NCI-H2227 treated with DMSO at 0.1 percent for 48 hours (cell line): ENCODE measurements around the gene MIOX.
A peak's percentile ranks its signal among the peaks of the same experiment; 100 is the strongest.

Source experiments
- DNase-seq: peaks from one replicate; lab custom pipeline; 2025; lab: John Stamatoyannopoulos, UW

Gene MIOX

DNA sequence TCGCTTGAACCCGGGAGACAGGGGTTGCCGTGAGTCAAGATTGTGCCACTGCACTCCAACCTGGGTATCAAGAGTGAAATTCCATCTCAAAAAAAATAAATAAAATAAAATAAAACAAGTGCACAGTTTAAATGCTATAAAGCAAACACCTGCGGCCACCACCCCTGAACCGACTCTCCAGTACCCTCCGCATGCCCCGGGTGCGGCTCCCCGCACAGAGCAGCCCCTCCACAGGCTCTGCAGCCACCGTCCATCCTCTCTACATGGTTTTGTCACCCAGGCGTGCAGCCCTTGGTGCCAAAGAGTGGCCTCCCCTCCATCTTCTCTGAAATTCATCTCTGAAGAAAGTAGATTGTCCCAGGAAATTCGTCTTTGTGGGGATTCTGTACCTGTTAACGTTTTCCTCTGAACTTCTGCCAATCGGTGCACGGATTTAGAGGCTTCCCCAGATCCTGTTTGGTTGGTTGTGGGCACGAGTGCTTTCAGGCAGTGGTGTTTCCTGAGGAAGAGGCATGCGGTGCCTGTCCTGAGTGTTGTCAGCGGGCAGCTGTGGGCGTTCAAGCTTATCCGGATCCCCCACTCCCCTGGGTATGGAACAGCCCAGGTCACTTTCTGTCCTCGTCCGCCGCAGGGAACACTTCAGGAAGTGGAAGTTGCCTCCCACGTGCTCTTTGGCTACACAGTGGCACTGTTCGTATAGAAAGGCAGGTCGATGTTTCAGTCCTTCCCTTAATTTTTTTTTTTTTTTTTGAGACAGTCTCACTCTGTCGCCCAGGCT lies 4.1 kb downstream of the MIOX start:
- DNase-seq, result no peak

DNA sequence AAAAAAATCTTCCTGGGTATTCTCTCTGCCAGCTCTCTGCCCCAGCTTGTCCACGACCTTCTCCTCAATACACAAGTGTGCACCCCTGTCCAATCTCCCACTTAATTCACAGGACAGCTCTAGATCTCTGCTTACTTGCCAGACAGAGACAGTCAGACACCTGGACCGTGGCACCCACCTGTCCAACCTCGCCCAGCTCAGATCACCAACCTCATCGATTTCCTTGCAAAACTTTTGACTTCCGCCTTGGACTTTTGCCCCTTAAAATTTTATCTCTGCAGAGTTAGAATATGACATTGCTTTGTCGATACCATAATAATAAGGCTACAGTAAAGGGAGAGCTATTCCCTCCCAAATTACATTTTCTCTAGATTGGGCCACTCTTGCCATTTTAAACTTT lies 10.4 kb downstream of the MIOX start:
- no peak for DNase-seq

DNA sequence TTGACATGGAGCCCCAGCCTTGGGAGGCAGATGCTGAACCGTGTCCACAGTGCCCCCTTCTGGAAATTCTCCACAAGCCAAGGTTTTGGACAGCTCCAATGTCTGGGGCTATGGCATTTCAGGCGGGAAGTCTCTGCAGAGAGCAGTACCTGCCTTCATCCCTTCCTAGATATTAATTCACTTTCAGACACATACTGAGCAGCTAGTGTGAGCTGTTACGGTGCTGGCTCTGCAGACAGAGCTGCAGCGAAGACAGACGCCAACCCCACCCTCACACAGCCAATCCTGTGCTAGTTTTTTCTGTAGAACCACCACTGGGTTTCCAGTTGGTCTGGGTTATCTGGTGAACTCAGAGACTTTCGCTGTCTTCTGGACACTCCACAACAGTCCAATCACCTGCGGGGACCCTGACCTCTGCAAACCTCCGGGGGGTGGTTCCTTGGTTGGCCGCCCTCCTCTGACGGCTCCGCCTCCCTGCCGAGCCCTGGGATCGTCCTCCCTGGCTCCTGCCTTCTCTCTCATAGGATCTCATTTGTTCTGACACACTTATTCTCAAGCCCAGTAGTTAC lies 11.7 kb downstream of the MIOX start:
- peak; percentile 68 for DNase-seq

DNA sequence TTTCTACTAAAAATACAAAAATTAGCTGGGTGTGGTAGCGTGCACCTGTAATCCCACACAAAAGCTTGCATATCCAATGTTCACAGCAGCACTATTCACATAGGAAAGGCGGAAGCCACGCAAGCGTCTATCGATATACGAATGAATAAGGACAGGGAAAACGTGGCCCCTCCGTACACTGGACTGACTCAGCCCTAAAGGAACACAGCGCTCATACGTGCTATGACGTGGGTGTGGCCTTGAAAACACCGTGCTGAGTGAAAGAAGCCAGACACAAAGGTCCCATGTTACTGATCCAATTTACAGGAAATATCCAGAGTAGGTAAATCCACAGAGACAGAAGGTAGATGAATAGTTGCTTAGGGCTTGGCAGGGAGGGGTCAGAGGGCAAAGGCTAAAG lies 13.8 kb downstream of the MIOX start:
- no peak for DNase-seq

DNA sequence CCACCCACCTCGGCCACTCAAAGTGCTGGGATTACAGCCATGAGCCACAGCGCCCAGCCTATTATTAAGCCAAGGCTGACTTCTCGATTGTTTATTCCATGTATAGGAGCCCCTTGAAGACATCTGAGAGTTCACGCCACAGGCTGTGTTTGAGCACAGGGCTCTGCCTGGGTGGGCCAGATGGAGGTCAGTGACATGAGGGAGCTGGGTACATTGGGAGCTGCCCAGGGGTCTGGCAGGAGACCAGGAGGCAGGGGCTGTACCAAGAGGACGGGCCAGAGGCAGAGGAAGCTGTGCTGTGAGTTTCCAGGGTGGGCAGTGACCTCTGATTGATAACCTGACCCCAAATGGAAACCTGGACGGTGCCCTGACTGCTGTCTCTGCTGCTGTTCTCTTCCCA lies 15.4 kb downstream of the MIOX start:
- no peak for DNase-seq

DNA sequence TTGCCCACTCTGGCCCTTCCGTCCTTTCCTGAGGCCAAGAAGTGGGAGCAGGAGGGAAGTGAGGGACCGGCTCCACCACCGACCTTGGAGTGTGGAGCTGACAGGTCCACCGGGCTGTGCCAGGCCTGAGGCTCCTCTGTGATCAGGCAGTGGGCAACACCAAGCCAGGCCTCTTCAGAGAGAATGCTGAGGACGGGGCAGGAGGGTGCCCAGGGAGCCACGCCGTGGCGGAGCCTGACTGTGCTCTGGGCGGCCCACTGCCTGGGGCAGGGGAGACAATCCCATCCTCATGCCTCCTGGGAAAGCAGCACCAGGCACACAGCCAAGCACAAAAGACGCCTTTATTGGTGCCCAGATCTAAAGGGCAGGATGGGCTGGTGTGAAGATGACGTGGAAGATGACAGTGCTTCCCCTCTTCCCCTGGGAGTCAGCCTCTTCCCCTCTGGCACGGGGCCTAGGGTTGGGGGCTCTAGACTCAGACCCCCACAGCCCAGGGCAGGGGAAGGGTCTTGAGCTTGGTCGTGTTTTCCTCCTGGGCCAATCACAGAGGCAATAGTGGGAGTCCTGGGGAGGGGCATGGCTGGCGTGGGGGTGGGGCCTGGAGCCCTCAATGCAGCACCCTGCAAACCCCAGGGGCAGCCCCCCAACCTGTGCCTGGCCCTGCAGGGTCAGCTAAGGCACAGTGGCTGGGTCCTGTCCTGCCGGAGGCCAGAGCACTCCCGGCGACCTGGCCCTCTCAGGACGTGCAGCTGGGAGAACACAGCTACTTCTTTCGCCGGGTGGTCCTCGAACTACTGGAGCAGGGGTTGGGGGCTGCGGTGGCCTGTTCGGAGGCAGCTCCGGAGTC lies 16.2 kb downstream of the MIOX start:
- no peak for DNase-seq

DNA sequence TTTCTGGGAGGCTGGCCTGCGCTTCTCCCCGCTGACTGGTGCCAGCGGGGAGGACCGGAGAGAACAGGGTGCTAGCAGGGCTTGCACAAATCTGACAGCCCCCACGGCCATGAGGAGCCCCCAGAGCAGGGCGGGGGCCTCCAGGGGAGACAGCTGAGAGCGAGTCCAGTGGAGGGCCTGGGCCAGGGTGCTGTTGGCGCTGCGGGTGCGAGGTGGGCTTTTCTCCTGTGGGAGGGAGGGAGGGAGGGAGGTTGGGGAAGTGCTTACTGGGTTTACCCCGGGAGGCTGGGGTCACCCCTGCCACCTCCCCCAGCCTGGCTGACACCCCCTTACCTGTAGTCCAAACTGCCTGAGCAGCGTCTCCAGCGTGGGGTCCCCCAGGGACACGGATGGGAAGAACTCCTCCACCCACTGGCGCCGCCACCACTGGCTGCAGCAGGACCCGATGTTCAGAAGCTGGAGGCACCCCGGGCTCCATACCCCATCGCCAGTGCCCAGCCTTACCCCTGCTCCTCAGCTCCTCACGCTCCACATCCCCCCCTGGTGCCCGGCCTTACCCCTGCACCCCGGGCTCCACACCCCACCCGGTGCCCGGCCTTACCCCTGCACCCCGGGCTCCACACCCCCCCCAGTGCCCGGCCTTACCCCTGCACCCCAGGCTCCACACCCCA lies 17.0 kb downstream of the MIOX start:
- DNase-seq, result no peak

DNA sequence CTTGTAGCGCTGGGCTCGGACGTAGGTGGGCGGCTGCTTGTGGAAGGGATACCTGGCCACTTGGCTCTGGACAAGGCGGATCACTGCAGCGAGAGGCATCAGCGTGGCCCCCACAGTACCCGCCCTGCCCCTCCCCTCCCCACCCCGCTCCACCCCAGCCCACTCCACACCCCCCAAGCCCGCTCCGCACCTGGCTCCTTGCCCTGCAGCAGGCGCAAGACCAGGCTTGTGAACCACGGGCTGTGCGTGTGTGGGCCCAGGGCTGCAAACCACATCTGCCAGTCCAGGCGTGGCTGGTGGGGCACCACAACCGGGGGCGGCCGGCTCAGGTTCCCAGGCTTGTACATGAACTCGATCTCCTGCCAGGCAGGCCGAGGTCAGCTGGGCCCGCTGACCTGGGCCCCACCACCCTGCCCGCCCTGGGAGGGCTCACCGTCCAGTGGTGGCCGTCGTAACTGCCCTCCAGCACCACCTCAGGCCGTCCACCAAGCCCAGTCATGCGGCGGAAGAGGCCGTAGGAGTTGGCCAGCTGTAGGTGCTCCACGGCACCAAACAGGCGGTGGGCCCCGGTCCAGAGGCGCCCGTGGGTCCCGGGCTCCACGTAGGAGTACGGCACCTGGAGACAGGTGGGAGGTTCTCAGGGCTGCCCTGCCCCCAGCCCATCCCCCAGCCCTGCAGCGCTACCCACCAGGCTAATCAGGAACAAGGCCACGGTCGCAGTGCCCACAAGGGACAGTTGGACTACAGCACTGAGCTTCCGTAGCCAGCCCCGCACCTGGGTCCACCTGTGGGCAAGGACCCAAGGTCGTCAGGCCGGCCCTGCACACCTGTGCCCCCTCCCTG lies 17.9 kb downstream of the MIOX start:
- no peak for DNase-seq

DNA sequence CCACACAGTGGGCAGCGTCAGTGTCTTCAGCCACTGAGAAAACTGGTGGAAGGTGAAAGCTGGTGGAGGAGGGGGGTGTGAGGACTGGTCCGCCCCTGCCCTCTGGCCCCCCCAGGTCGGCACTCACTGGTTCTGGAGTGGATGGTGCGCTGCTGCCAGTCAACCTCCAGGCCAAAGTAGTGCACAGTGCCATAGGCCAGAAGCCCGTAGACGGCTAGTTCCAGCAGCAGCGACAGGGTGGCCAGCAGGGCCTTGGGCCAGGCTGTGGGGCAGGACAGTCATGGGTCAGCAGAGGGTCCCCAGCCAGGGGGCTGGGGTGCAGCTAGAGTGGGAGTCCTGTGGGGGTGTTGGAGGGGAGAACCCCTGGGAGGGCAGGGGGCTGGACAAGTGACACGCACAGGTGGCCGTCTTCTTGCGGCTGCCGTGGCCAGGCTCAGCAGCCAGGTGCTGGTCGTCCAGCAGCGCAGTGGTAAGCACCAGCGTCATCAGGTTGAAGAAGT lies 18.7 kb downstream of the MIOX start:
- DNase-seq, result no peak

DNA sequence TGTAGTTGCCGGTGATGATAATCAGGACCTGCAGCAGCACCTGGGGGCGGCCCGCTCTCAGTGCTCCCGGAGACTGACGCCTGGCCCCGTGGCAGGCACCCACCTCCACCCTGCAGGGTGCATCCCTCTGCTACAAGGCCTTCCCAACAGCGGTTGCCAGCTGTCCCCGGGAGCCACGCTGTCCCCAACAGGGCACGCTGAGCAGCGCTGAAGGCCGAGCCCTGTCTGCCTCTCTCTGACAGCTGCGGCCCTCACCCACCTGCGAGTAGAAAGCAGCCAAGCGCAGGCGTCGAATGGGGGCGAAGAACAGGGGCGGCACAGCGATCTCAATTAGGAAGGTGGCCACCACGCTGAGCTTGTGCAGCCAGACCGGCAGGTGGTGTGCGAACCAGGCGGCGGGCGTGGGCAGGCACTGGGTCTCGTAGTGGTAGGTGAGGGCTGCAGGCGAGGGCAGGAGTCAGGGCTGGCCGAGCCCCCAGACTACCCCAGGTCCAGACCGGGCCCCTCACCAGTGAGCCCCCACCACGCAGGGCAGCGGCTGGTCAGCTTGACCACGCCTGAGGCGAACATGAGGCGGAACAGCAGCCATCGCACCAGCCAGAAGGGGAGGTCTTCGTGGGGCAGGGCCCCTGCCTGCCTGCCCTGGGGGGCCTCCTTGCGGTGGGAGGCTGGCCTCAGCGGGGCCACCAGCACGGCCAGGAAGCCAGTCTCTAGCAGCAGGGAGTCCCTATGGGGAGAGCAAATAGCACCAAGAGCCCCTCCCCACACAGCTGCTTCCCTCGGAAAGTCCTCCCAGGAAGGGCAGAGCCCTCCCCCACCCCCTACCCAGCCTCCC lies 19.3 kb downstream of the MIOX start:
- DNase-seq, result no peak

DNA sequence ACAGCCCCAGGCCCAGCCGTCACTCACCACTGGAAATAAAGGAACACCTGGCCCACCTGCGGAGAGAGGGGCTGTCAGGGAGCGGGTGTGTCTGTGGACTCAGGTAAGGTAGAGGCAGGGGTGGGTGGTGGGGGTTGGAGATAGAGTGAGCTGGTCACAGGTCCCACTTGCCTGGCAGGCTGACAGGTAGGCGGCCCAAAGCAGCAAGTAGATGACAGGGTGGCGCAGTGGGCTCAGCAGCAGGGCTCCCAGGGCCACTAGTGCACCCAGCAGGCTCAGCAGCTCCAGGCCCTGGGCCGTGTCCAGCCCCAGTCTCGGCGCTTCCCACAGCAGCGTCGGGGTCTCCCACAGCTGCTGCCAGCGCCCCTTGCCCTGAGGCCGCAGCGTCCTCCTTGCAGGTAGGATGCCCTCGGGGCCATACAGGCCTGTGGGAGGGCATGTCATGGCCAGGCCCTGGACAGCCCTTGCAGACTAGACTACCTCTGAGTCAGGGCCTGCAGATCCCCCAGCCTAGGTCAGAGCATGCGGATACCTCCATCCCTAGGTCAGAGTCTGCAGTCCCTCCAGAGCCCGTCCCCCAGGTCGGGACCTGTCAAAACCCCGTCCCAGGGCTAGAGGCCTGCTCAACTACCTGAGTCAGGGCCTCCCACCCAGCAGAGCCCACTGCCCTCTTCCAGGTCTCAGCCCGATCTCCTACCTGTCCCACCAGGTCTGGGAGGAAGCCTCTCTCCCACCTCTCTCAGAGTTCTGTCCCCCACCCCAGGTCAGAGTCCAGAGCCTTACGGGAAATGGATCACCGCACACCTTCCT lies 20.2 kb downstream of the MIOX start:
- no peak for DNase-seq

DNA sequence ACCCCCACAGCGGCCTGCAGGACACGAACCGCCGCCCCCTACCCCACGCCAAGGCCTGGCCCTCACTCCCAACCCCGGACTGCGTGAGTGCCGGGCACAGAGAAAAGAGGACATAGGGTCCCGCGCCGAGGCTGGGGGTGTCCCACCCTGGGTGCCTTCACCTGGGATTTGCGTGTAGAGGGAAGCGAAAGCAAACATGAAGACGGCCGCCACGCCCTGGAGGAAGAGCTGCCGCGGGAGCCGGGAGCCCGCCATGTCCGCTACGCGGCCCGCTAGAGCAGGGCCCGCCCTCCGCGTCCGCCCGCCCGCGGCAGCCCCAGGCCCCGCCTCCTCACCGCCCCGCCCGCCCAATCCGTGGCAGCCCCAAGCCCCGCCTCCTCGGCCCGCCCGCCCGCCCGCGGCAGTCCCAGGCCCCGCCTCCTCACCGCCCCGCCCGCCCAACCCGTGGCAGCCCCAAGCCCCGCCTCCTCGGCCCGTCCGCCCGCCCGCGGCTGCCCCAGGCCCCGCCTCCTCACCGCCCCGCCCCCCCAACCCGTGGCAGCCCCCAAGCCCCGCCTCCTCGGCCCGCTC lies 20.8 kb downstream of the MIOX start, which contains the start of gene LMF2:
Gene LMF2, minus strand, starts transcription at position 282 of the 570 bp plus-strand sequence. Its CDS starts 27 bp downstream, at position 255.
- peak; percentile 91 for DNase-seq

DNA sequence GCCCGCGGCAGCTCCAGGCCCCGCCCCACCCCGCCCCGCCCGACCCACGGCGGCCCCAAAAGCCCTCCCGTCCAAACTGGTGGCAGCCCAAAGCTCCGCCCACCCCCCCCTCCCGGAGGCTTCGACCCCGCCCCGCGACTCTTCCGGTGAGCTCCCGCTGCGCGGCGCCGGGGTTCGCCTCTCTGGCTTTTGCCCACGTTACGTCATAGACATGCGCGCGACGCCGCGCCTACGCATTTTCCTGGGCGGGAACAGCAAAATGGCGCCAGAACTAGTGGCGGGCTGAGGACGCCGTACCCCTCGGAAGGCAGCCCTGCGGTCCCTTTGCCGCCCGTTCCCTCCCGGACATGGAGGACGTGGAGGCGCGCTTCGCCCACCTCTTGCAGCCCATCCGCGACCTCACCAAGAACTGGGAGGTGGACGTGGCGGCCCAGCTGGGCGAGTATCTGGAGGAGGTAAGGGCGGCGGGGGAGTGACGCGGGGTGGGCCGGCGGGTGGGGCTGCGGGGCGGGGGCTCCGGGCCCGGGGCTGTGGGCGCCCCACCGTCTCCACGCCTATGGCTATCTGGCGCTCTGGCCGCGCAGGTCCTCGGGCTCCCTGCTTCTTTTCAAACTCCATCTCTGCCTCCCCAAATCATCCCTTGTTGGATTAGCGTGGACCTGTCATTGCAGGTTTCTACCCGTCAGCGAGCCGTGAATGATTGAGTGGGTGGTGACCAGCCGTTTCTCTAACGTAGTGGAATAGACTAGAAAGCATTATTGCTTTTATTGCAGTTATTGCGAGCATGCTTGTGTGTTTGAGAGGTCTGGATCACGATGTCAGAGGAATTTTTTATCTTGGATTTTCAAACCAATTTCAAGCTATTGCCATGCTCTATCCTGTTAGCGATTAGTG lies 21.6 kb downstream of the MIOX start, which contains the start of gene NCAPH2:
Gene NCAPH2, plus strand, starts transcription at position 234 of the 894 bp plus-strand sequence. Its CDS starts 114 bp downstream, at position 348.
- DNase-seq, result peak; percentile 91

DNA sequence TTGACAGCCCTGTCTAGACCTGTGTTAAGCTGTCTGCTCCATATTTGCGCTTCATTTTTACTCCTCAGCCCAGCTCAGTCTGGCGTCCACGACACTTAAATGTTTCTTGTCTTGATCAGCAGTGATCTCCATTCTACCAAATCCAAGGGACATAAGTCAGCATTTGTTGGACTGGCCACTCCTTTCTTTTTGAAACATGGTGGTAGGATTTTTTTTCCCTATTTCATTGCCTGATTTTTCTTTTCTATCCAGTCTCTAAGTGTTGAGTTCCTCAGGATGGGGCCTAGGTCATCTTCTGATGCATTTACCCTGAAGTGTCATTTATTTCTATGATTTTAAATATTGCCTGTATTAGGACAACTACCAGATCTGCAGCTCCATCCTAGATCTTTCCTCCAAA lies 22.2 kb downstream of the MIOX start:
- no peak for DNase-seq

DNA sequence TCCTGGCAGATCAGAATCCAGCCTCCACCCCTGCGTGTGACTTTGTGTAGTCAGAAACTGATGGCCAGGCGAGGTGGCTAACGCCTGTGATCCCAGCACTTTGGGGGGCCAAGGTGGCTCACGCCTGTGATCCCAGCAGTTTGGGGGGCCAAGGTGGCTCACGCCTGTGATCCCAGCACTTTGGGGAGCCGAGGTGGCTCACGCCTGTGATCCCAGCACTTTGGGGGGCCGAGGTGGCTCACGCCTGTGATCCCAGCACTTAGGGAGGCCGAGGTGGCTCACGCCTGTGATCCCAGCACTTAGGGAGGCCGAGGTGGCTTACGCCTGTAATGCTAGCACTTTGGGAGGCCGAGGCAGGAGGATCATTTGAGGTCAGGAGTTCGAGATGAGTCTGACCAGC lies 26.5 kb downstream of the MIOX start:
- no peak for DNase-seq

DNA sequence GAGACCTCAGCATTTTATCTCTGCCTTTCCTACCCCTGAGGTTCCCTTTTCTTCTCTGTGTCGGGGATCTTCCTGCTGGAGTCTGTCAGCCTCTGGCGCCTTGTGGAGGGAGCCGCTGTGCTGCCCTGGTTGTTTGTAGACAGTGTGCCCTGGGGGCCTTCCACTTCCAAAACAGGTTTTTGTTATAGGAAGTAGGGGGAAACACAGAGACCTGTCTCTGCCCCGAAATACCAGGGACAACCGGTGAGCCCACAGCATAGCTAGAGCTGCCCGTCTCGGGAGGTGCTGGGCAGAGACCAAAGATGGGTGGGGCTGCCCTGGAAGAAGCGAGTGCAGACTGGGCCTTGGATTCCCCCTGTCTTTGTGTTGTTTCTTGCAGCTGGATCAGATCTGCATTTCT lies 29.4 kb downstream of the MIOX start:
- DNase-seq, result no peak

DNA sequence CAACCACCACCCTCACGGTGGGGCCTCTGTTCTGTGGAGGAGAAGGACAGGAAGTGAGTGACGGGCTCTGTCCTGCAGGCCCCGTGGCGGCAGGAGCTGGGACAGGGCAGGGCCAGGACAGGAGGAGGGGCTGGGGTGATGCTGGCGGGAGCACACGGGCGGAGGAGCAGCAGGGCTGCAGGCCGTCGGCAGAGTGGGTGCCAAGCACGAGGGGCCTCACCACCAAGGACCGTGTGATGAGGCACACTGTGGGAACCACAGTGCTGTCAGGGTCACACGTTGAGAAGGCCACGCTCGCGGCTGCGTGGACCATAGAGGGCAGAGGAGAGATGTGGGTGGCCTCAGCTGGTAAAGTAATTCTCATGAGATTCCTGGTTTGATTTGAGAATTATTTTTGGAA lies 30.2 kb downstream of the MIOX start:
- DNase-seq, result no peak
